Measurements from ENCODE around the gene RAET1E. TPM values are rescaled to one million over a fixed set of nuclear protein-coding genes. Genes with fewer than 3 reads are reported as not detected.

Gene RAET1E
- total and polyA plus RNA-seq, 2 donors (not counting 1 experiment from before 2014, with no cell fraction given): not detected

GRCh38 chr6:149888093-149888492 is 9.8 kb downstream of the RAET1E start:
- H3K4me1 Mint-ChIP-seq: no peaks in the 10 kb centered on the region
- Histone ChIP-seq H3K9me3 (ENCODE audit: control extremely low read depth in 1 of 3, control insufficient read depth in 2 of 3, insufficient read depth in 1 of 3, low read length in 2 of 3) (no peaks in the 10 kb centered on the region), H3K4me2 (replicated peaks; ENCODE audit: low read depth, low read length, poor library complexity, severe bottlenecking) (no peak overlapping the region), H2AFZ (ENCODE audit: insufficient read depth, low read depth, low read length, poor library complexity, severe bottlenecking) (no peak overlapping the region), H3K4me3 (ENCODE audit: control extremely low read depth in 1 of 5, extremely low read depth in 1 of 5, insufficient read depth in 1 of 5, low read depth in 2 of 5, low read length in 4 of 5) (no peak overlapping the region), H3K36me3 (replicated peaks in 1 of 2; ENCODE audit: control extremely low read depth in 1 of 2, control insufficient read depth in 1 of 2, extremely low read depth in 1 of 2, insufficient read depth in 2 of 2, low read length in 1 of 2) (no peaks in the 10 kb centered on the region), H3K79me2 (ENCODE audit: control insufficient read depth, insufficient read depth, low read length) (no peaks in the 10 kb centered on the region), H3K4me1 (ENCODE audit: control insufficient read depth in 2 of 2, insufficient read depth in 2 of 2, low read length in 2 of 2) (no peaks in the 10 kb centered on the region), H3K9ac (ENCODE audit: low read length) (no peak overlapping the region), H4K20me1 (ENCODE audit: control insufficient read depth, insufficient read depth, low read length, poor library complexity, severe bottlenecking) (no peaks in the 10 kb centered on the region), H3K27me3 (replicated peaks in 1 of 4; ENCODE audit: control extremely low read depth in 1 of 4, control insufficient read depth in 3 of 4, insufficient read depth in 4 of 4, low read length in 3 of 4) (peaks cover 0 to 4% (median 0%) of the 10 kb centered on the region in 4 experiments), H3K27ac (ENCODE audit: low read length in 2 of 2) (no peak overlapping the region)
- no peak overlapping the region for H3K4me3 Mint-ChIP-seq
- H3K27me3 Mint-ChIP-seq: peaks cover 59% of the 10 kb centered on the region
- intact Hi-C loops (cut with micrococcal nuclease): no loop called here
- H3K27ac Mint-ChIP-seq: no peak overlapping the region
- ChIA-PET POLR2A (no interaction called here), CTCF (no interaction called here)
- WGBS (ENCODE audit: insufficient coverage): 75% methylated on average over 5 of the region's 9 CpGs
- no peak for DNase-seq
- ATAC-seq (ENCODE audit: low read depth): no peak
- H3K9me3 Mint-ChIP-seq (ENCODE audit: insufficient read depth): no peaks in the 10 kb centered on the region
- no peak for TF ChIP-seq EZH2 (IDR thresholded peaks at IDR 0.05; ENCODE audit: borderline replicate concordance, insufficient read depth, low read depth, low read length, poor library complexity, severe bottlenecking)
- TF ChIP-seq, protein P1, sequence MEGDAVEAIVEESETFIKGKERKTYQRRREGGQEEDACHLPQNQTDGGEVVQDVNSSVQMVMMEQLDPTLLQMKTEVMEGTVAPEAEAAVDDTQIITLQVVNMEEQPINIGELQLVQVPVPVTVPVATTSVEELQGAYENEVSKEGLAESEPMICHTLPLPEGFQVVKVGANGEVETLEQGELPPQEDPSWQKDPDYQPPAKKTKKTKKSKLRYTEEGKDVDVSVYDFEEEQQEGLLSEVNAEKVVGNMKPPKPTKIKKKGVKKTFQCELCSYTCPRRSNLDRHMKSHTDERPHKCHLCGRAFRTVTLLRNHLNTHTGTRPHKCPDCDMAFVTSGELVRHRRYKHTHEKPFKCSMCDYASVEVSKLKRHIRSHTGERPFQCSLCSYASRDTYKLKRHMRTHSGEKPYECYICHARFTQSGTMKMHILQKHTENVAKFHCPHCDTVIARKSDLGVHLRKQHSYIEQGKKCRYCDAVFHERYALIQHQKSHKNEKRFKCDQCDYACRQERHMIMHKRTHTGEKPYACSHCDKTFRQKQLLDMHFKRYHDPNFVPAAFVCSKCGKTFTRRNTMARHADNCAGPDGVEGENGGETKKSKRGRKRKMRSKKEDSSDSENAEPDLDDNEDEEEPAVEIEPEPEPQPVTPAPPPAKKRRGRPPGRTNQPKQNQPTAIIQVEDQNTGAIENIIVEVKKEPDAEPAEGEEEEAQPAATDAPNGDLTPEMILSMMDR (IDR thresholded peaks at IDR 0.05): no peak

- H3K79me2 ChIP-seq (ENCODE audit: control insufficient read depth, insufficient read depth, low read length): no peaks in the 10 kb centered on the region
- 67% methylated on average over 1 of the region's 3 CpGs for WGBS (ENCODE audit: insufficient coverage)
- no peak overlapping the region for H3K27ac ChIP-seq (ENCODE audit: low read length in 2 of 2)
- no peaks in the 10 kb centered on the region for H3K36me3 ChIP-seq (replicated peaks in 1 of 2; ENCODE audit: control extremely low read depth in 1 of 2, control insufficient read depth in 1 of 2, extremely low read depth in 1 of 2, insufficient read depth in 2 of 2, low read length in 1 of 2)
- H3K4me1 ChIP-seq (ENCODE audit: control insufficient read depth in 2 of 2, insufficient read depth in 2 of 2, low read length in 2 of 2): no peaks in the 10 kb centered on the region
- TF ChIP-seq, protein P1 (IDR thresholded peaks at IDR 0.05): no peak
- TF ChIP-seq EZH2 (IDR thresholded peaks at IDR 0.05; ENCODE audit: borderline replicate concordance, insufficient read depth, low read depth, low read length, poor library complexity, severe bottlenecking): no peak
- H3K9ac ChIP-seq (ENCODE audit: low read length): no peak overlapping the region
- no peak overlapping the region for H2AFZ ChIP-seq (ENCODE audit: insufficient read depth, low read depth, low read length, poor library complexity, severe bottlenecking)
- ChIA-PET POLR2A (interaction anchor here (0.7 kb wide), 1 partner anchor 489 kb away, joined by 3 read pairs; no protein-coding TSS in a partner anchor), CTCF (no interaction called here)
- H3K4me2 ChIP-seq (replicated peaks; ENCODE audit: low read depth, low read length, poor library complexity, severe bottlenecking): no peak overlapping the region
- no peaks in the 10 kb centered on the region for H3K9me3 Mint-ChIP-seq (ENCODE audit: insufficient read depth)
- H3K4me1 Mint-ChIP-seq: no peaks in the 10 kb centered on the region
- no peaks in the 10 kb centered on the region for H3K9me3 ChIP-seq (ENCODE audit: control extremely low read depth in 1 of 3, control insufficient read depth in 2 of 3, insufficient read depth in 1 of 3, low read length in 2 of 3)
- intact Hi-C loops (cut with micrococcal nuclease): no loop called here
- no peaks in the 10 kb centered on the region for H4K20me1 ChIP-seq (ENCODE audit: control insufficient read depth, insufficient read depth, low read length, poor library complexity, severe bottlenecking)
- ATAC-seq (ENCODE audit: low read depth) (no peak), DNase-seq (no peak)
- H3K4me3 ChIP-seq (ENCODE audit: control extremely low read depth in 1 of 5, extremely low read depth in 1 of 5, insufficient read depth in 1 of 5, low read depth in 2 of 5, low read length in 4 of 5): no peak overlapping the region
- peaks cover 52% of the 10 kb centered on the region for H3K27me3 Mint-ChIP-seq
- H3K4me3 Mint-ChIP-seq: no peak overlapping the region
- H3K27ac Mint-ChIP-seq: no peak overlapping the region
- peaks cover 0 to 4% (median 0%) of the 10 kb centered on the region in 4 experiments for H3K27me3 ChIP-seq (replicated peaks in 1 of 4; ENCODE audit: control extremely low read depth in 1 of 4, control insufficient read depth in 3 of 4, insufficient read depth in 4 of 4, low read length in 3 of 4)
Measured at GRCh38 chr6:149887343-149887742, 10.6 kb downstream of the RAET1E start.

Data from B cell (primary cell).